T-helper 1 cell (primary cell): ENCODE data around the gene DNAH10.

Experiments
- DNase-seq, 5 donors: peaks; one replicate each; pipeline ENCODE4 v3.0.0-alpha.2; 2012 to 2020

Gene DNAH10

DNA sequence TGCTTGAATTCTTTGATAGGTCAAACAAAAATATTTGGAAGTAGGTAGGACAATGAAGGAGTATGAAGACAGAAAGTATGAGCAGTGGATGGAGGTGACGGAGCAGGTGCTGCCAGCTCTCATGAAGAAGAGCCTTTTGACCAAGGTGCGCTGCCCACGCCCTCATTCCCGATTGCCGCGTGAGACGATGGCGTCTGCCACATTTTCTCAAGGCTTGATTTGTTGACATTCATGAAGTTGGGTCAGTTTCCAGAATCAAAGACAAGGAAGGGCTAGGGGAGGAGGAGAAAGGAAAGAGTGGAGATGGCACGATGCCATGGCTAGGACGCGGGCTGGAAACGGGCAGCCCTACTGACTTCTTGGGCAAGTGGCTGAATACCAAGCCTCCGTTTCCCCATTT lies 37.1 kb downstream of the DNAH10 start:
- DNase-seq: no peak

DNA sequence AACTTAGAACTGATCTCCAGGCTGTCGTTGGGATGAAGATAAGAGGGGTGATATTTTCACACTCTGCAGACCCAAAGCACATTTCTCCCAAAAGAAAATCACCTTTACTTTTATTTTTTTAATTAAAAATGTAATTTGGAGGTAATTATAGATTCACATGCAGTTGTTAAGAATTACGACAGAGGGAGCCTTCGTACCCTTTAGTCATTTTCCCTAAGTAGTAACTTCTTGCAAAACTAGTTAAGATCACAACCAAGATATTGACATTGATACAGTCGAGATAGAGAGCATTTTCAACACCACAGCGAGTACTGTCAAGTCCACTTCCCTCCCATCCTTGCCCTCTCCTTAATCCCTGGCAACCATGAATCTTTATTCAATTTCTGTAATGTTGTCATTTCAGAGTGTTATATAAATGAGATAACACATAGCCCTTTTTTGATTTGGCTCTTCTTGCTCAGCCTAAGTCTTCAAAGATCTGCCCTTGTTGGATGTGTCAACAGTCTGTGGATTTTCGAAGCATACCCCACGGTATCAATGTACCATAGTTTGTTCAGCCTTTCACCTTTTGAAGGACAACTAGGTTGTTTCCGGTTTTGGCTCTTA lies 39.6 kb downstream of the DNAH10 start:
- no peak for DNase-seq

DNA sequence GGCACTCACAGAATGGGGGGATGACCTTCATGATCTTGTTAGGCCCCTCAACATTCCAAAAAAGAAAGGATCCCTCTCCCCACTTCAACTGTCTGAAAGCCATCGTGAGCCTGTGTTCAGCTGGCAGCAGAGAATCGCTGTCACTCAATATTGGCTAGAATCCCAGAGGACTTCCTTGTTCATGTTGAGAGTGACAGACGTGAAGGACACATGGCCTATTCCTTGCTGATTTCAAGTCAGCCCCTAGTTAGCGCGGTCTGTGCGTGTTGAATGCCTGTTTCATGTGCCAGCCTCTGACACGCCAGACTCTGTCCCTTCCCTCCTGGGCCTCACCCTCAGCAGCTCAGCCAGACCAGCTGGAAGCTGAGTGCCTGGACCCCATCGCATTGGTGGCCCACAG lies 43.1 kb downstream of the DNAH10 start:
- no peak for DNase-seq

DNA sequence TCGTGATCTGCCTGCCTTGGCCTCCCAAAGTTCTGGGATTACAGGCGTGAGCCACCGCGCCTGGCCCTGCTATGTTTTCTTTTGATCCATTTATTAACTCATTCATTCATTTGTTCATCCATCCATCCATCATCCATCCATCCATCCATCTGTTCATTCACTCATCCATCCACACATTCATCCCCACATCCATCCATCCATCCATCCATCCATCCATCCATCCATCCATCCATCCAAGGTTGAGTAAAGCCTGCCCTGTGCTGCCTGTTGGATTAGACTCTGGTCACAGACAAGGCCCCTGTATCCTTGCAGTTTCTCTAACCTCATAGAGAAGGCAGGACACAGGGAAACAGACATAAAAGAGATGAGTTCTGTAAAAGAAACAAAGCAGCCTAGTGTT lies 44.9 kb downstream of the DNAH10 start:
- no peak for DNase-seq

DNA sequence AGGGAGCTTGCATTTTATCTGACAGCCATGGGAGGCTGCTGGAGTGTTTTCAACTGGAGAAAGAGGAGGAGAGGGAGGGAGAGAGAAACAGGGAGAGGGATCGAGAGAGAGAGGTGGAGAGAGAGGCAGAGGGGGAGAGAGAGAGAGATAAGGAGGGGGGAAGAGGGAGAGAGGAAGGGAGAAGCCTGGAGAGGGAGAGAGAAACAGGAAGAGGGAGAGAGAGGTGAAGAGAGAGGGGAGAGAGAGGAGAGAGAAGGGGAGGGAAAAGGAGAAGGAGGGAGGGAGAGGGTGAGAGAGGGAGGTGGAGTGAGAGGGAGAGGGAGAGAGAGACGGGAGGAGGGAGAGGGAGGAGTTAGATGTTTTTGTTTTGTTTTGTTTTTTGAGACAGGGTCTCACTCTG lies 45.6 kb downstream of the DNAH10 start:
- DNase-seq: no peak

DNA sequence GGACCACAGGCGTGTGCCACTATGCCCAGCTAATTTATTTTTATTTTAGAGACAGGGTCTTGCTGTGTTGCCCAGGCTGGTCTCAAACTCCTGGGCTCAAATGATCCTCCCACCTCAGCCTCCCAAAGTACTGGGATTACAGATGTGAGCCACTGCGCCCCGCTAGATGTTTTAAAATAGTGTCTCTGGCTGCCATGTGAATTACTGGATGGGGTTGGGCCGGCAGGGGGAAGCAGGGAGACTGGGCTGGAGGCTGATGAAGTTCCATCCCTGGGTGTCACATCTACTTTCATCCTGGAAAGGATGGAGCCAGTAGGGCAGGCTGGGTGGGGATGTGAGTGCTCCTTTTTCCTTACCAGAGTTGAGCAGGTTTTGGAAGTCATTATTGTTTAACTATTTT lies 46.1 kb downstream of the DNAH10 start:
- DNase-seq: no peak

DNA sequence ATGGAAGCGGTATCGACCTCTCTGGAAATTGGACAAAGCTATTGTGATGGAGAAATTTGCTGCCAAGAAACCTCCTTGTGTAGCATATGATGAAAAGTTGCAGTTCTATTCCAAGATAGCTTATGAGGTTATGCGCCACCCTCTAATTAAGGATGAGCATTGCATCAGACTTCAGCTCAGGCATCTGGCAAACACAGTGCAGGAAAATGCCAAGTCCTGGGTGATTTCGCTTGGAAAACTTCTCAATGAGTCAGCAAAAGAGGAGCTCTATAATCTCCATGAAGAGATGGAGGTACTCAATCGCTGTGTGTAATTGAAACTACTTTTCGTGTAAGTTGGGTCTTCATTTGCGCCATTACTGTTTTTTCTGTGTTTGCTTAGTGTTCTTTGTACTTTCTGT lies 51.2 kb downstream of the DNAH10 start:
- no peak for DNase-seq

DNA sequence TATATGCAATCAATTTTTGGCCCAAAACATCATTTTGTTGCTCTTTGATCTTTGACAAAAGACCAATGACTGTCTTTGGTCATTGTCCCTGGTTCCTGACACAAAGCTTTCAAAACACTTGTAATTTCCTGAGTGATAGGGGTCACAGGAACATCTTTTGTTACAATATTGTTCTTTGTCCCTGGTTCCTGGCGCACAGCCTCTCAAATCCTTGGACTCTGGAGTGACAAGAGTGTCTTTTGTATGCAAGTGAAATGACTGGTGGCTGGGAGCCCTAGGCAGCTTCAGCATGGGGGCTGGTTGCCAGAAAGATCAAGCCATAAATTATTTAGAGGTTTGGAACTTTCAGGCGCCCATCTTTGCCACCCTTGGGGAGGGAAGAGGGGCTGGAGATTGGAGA lies 53.9 kb downstream of the DNAH10 start:
- no peak for DNase-seq

DNA sequence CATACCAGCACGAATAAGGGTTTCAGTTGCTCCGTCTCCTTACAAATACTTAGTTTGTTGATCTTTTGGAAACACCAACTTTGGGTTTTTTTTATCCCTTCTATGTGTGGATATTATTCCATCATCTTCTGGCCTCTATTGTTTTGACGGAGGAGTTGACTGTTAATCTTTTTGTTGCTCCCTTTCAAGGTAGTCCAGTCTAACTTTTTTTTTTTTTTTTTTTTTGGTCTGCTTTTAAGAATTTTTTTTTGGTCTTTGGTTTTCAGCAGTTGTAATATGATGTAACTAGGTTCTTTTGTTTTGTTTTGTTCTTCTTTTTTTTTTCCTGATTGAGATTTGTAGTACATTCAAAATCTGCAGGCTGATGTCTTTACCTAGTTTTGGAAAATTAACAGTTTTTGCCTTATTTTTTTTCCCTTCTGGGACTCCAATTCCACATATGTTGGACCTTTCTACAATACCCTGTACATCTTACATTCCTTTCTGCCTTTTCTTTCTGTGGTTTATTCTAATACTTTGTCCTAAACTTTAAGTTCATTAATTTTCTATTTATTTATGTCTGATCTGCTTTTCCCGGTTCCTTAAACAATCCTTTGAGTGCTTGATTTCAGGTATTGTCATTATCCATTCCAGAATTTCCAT lies 54.9 kb downstream of the DNAH10 start:
- no peak for DNase-seq

DNA sequence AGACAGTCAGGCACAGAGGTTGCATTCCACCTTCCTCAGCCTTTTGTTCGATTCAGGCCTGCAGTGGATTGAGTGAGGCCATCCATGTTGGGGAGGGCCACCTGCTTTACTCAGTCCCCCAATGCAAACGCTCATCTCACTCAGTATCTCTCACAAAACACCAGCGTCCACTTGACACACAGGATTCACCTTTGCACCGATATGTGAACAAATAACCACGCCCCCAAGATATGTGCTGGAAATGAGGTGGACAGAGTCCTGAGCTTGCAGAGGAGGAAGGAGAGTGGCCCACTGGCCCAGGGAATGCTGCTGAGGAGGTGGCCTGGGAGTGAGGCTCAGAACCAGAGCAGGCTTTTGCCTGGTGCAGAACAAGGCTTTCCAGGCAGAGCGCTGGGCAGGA lies 60.7 kb downstream of the DNAH10 start:
- no peak for DNase-seq

DNA sequence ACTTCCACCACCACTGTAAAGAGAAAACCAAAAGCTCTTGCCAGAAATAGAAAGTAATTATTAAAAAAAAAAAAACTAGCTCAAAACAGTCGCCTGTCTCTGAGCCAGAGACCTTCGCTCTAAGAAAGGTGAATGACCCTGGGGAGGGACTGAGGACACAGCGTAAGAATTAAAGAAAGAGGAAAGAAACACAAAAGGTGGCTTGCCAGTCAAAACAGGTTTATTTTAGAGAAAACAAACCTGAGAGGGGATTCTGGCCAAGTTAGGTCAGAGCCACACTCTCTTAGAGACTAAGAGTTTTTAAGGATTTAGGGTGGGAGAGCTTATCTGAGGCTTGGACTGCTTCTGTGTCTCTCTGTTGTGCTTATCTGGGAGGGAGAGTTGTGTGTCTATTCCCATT lies 66.0 kb downstream of the DNAH10 start:
- no peak for DNase-seq

DNA sequence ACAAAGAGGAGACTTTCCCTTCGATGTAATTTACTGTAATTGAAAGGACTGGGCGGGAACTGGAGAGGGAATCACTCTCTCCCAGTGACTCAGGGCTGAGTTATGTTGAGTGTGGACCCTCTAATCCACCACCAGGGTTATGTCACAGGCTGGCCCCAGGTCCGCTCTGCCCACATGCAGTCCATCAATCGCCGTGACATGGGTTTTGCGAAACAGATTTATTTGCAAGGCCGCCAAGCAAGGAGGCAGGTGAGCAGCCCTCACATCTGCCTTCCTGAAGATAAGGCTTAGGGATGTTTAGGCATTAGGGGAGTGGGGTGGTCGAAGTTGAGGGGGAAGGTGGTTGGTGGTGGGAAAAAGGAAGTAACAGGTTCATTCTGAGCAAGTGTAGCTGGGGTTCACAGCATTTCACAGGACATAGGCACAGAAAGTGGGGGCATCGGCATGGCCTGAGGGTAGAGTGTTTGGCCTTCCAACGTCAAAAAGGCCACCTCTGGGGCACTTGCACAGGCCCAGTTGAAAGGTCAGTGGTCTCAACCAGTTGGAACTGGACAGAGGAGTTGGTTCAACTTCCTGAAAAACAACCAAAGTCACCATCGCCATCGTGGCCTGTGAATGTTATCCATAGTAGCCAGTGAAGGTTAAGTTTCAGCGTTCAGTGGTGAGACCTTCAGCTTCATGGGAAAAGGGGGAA lies 66.9 kb downstream of the DNAH10 start:
- DNase-seq: no peak

DNA sequence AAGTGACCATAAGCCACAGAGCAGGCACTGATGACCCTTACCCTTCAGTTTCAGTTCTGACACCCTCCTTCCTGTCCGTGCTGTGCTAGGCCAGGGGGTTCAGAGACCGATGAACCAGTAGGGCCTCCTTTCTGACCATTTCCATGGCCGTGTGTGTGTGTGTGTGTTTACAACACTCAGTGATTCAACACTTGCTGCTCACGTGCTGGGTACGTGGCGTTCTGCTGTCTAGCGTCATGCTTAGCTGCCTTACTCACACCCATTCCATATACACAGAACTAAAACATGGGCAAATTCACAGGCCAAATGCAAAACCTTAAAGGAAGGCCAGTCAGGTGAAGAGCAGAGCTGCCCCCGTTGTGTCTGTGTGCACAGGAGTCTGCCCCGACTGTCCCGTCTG lies 67.5 kb downstream of the DNAH10 start:
- no peak for DNase-seq

DNA sequence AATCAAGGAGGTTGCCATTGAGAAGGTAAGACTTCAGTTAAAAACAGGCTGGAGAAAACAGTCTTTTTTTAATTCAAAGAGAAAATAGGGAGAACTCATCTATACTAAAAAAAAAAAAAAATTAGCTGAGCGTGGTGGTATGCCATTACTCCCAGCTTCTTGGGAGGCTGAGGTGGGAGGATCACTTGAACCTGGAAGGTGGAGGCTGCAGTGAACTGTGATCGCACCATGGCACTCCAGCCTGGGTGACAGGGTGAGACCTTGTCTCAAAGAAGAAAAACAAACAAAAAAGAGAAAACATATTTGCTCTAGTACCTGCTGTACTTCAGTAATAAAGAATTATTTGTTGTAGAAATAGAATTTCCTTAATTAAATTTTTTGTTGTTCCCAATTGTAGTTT lies 68.6 kb downstream of the DNAH10 start:
- DNase-seq: no peak

DNA sequence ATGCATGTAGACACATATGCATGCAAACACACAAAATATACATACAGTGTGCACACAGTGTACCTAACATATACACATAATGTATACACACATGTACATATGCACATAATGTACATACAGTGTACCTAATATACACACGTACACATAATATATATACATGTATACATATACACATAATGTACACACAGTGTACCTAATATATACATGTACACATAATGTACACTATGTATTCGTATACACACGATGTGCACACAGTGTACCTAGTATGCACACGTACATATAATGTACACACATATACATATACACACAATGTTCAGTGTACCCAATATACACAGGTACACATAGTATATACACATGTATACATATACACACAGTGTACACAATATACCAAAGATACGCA lies 70.0 kb downstream of the DNAH10 start:
- no peak for DNase-seq

DNA sequence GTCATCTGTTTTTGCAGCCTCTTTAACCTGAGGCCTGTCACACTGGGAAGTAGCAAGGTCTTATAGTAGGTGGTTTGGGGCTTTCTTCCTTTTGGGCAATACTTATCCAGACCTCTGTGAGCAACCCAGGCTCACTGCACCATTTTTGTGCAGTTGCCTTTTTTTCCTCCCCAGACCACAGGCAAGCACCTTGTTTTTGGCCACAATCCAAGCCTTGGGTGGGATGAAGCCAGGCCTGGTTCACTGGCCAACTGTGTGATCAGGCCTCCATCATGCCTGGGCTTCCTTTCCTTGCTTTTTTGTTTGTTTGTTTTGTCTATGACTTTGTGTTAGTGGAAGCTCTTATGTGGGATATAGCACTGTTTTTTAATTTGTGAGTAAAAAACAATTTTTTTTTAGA lies 71.7 kb downstream of the DNAH10 start:
- no peak for DNase-seq

DNA sequence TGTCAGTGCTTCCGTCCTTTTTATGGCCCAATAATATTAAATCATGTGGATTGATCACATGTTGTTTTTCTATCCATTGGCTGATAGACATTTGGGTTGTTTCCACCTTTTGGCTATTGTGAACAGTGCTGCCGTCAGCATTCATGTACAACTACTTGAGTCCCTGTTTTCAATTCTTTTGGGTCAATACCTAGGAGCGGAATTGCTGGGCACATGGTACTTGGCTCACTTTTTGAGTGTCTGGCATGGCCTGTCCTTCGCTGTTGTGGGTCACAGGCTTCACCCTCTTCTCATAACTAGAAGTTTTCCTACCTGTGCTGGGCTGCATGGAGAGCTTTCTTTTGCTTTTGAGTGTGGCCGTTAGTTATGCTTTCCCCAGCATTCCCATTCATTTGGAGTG lies 72.7 kb downstream of the DNAH10 start:
- DNase-seq: no peak

DNA sequence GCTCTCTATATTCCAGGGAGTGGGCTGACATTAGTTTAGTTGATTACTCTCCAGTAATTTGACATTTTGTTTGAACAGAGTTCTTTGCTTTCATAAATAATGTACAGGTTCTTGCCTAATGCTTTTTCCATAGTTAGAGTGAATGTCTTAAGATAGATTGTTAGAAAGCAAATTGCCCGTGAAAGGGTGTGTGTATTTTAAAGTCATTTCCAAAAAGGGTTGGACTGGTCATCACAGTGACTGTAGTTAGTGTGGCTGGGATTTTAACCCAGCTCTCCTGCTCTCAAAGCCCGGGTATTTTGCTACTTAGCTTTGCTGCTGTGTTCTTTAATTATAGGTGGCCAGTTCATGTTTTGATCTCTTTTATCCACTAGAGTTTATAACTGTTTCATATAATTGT lies 74.2 kb downstream of the DNAH10 start:
- DNase-seq: no peak

DNA sequence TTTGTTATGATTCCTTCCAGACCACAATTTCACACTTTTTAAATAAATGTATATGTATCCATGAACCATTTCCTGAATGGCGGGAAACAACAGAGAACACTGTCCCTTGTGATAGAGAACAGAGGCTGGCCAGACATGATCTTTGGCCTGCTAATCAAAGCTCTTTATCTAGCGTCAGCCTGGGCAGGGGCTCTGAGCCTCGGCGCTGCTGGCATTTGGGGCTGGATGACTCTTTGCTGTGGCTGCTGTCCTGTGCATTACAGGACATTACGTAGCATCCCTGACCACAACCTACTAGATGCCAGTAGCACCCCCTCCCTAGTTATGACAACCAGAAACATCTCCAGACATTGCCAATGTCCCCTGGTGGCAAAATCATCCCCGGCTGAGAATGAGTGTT lies 77.7 kb downstream of the DNAH10 start:
- no peak for DNase-seq

DNA sequence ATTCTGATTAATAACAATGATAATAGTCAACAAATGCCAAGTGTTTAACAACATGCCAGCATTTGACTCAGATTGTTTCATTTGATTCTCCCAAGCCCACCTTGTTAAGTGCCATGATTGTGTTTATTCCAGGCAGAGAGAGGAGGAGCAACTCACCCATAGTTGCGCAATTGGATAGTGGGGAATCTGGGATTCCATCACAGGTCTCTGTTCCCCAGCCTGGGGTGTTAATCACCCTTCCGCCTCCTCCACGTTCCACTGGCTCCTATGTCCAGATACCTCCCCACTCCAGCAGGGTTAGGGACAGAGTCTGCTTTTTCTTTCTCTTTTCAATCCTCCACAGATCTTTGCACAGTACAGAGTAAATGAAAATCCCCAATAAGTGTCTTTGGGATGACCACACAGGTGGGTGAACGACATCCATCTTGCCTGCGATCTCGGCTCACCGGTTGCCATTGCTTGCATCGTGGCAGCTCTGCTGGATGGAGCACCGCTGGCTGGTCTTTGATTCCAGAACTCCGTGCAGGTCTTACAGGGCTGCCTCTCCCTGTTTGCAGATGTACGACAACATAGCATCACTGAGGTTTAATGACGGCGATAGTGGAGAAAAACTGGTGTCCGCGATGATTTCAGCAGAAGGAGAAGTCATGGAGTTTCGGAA lies 78.8 kb downstream of the DNAH10 start:
- DNase-seq: no peak

DNA sequence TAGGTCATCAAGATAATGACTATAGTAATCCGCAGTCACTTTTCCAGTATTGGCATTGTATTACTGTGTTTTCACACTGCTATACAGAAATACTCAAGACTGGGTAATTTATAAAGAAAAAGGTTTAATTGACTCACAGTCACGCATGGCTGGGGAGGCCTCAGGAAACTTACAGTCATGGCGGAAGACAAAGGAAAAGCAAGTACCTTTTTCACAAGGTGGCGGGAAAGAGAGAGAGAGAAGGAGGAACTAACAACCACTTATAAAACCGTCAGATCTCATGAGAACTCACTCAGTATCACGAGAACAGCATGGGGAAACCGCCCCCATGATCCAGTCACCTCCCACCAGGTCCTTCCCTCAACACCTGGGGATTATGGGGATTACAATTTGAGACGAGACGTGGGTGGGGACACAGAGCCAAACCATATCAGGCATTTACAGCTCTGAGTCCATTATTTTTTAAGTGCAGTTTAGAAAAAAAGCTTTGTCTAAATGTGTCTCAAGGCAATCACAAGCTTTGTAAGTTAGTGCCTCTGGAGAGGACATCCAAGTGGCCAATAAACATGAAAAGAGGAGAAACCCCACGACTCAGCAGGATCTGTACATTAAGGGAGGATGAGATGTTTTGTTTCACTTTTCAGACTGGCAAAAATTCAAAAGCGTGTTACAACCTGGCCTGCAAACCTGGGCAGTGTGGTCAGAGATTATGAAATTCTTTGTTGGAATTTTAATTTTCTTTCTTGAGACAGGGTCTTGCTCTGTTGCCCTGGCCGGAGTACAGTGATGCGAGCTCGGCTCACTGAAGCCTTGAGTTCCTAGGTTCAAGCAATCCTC lies 82.0 kb downstream of the DNAH10 start:
- no peak for DNase-seq

DNA sequence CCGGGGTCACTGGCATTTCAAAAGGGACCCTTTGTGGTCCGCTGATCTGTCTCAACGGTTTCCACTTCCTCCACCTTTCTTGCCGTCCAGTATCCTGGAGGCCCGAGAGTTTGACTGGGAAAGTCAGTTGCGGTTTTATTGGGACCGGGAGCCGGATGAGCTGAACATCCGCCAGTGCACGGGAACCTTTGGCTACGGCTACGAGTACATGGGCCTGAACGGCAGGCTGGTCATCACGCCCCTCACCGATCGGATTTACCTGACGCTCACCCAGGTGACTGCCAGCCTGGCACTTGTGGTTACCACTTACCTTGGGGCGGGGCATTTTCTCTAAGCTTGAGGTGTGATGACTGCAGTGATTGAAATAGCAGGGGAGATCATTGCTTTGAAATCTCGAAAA lies 83.8 kb downstream of the DNAH10 start:
- no peak for DNase-seq

DNA sequence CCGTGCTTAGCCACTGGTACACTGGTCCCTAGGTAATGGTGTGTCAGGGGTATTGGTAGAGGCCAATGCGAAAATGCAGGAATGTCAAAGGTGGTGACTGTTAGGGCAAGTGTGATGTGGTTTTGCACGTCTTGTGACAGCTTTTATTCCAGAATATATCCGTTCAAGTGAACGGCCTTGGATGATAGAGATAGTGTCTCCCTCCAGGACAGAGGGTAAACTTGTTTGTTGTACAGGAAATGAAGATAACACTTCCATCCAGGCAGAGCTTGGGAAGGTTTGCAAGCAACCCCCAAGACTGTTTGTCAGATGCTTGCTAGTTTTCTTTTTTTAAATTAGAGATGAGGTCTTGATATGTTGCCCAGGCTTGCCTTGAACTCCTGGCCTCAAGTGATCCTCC lies 84.2 kb downstream of the DNAH10 start:
- no peak for DNase-seq
